OCI-LY3 (cell line): ENCODE results near the gene HPS4.

Source experiments
- H2AFZ ChIP-seq: fragments of 200-600, 300-600 bp; shearing (Covaris generic); 2 replicates; pipeline ENCODE4 v1.6.0; 2014; ENCODE audit warnings: antibody characterized with exemption, low read depth, low read length
- H3K27ac ChIP-seq: fragments of 200-600, 300-600 bp; sonication (generic); 2 replicates; pipeline ENCODE4 v1.5.1; 2014; ENCODE audit warnings: mild to moderate bottlenecking, low read length, moderate library complexity, mixed read lengths
- H3K27me3 ChIP-seq: fragments of 200-600, 300-600 bp; sonication (generic); 2 replicates; pipeline ENCODE4 v1.6.1; 2014; ENCODE audit warnings: low read depth, low read length, mixed read lengths
- H3K36me3 ChIP-seq: fragments of 200-600, 300-600 bp; sonication (generic); replicated peaks from 2 replicates; pipeline ENCODE3; 2014; ENCODE audit warnings: low read depth, low read length, mixed read lengths
- H3K4me1 ChIP-seq: fragments of 300-600, 200-600 bp; sonication (generic); 2 replicates; pipeline ENCODE4 v1.6.1; 2014; ENCODE audit warnings: low read length, mixed read lengths
- H3K4me2 ChIP-seq: fragments of 200-600, 300-600 bp; sonication (generic); 2 replicates; pipeline ENCODE4 v1.6.1; 2014; ENCODE audit warnings: low read length, mixed read lengths
- H3K4me3 ChIP-seq: fragments of 300-600, 200-600 bp; sonication (generic); 2 replicates; pipeline ENCODE4 v1.5.1; 2014; ENCODE audit warnings: antibody characterized with exemption, mild to moderate bottlenecking, low read length, moderate library complexity
- H3K79me2 ChIP-seq: fragments of 300-600, 200-600 bp; shearing (Covaris generic); 2 replicates; pipeline ENCODE4 v1.6.1; 2014; ENCODE audit warnings: mild to moderate bottlenecking, low read length, mixed read lengths
- H3K9ac ChIP-seq: fragments of 300-600, 200-600 bp; shearing (Covaris generic); 2 replicates; pipeline ENCODE4 v1.6.0; 2014; ENCODE audit warnings: mild to moderate bottlenecking, low read length, moderate library complexity
- H3K9me3 ChIP-seq: fragments of 200-600, 300-600 bp; shearing (Covaris generic); 2 replicates; pipeline ENCODE4 v1.6.1; 2014; ENCODE audit warnings: low read length, mixed read lengths; ENCODE audit not compliant: insufficient read depth
- H4K20me1 ChIP-seq: fragments of 200-600, 300-600 bp; sonication (generic); 2 replicates; pipeline ENCODE4 v1.6.1; 2016; ENCODE audit warnings: low read length, mixed read lengths; ENCODE audit not compliant: insufficient read depth
- EZH2phosphoT487 ChIP-seq: fragments of 200-600 bp; shearing (Covaris generic); IDR thresholded peaks from 2 replicates; pipeline ENCODE4 v1.6.1; 2018; ENCODE audit warnings: antibody characterized with exemption, mixed run types, low read depth
- TF ChIP-seq, protein P1 (sequence below): fragments of 200-600, 300-600 bp; sonication (generic); IDR thresholded peaks from 2 replicates; pipeline ENCODE4 v1.5.1; 2014; ENCODE audit warnings: antibody characterized with exemption, low read length, low read depth

Gene HPS4

DNA sequence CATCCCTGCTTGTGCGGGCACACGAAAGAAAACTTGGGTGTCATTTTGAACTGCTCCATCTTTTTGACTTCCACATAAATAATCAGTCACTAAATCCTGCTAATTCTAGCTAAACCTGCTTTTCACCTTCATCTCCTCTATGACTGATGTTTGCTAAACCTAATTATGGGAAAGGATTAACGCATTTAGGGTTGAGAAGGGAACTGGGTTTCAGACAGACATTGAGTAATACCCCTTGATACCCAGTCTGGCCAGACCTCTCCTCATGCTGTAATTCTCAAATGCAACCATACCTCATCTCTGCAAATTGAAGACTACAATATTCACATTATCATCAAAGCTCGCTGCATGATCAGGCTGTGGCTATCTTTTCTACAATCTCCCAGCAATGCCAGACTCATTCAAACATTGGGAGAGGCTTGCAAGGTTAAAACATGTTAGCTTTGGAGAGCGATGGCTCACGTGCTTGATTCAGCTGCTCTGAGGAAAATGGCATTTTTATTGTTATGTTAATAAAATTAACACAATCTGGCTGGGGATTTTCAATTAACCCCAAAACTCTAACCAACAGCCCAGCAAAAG, 2.4 kb downstream of the HPS4 start:
- Histone ChIP-seq H3K27me3 (no peaks in the 10 kb centered on the region), H3K4me3 (peak overlapping the region; percentile 87), H3K36me3 (peaks cover 28% of the 10 kb centered on the region), H3K27ac (peak overlapping the region; percentile 65), H3K4me1 (peaks cover 53% of the 10 kb centered on the region), H3K9me3 (no peaks in the 10 kb centered on the region), H3K9ac (peak overlapping the region; percentile 13; the same call in 1 of the 2 replicates), H4K20me1 (0 out of 2 replicates have a peak, but pooled peaks cover 4% of the 10 kb centered on the region), H3K4me2 (peak overlapping the region; percentile 92), H3K79me2 (peaks cover 64% of the 10 kb centered on the region), H2AFZ (no peak overlapping the region)
- TF ChIP-seq, protein P1, sequence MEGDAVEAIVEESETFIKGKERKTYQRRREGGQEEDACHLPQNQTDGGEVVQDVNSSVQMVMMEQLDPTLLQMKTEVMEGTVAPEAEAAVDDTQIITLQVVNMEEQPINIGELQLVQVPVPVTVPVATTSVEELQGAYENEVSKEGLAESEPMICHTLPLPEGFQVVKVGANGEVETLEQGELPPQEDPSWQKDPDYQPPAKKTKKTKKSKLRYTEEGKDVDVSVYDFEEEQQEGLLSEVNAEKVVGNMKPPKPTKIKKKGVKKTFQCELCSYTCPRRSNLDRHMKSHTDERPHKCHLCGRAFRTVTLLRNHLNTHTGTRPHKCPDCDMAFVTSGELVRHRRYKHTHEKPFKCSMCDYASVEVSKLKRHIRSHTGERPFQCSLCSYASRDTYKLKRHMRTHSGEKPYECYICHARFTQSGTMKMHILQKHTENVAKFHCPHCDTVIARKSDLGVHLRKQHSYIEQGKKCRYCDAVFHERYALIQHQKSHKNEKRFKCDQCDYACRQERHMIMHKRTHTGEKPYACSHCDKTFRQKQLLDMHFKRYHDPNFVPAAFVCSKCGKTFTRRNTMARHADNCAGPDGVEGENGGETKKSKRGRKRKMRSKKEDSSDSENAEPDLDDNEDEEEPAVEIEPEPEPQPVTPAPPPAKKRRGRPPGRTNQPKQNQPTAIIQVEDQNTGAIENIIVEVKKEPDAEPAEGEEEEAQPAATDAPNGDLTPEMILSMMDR, result no peak
- TF ChIP-seq EZH2phosphoT487, result no peak

DNA sequence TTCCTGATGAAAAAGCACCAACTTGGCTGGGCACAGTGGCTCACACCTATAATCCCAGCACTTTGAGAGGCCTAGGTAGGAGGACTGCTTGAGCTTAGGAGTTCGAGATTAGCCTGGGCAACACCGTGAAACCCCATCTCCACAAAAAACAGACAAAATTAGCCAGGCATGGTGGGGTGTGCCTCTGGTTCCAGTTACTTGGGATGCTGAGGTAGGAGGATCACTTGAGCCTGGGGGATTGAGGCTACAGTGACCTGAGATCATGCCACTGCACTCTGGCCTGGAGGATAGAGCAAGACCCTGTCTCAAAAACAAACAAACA, 3.0 kb downstream of the HPS4 start:
- TF ChIP-seq, protein P1, result no peak
- no peak for TF ChIP-seq EZH2phosphoT487

DNA sequence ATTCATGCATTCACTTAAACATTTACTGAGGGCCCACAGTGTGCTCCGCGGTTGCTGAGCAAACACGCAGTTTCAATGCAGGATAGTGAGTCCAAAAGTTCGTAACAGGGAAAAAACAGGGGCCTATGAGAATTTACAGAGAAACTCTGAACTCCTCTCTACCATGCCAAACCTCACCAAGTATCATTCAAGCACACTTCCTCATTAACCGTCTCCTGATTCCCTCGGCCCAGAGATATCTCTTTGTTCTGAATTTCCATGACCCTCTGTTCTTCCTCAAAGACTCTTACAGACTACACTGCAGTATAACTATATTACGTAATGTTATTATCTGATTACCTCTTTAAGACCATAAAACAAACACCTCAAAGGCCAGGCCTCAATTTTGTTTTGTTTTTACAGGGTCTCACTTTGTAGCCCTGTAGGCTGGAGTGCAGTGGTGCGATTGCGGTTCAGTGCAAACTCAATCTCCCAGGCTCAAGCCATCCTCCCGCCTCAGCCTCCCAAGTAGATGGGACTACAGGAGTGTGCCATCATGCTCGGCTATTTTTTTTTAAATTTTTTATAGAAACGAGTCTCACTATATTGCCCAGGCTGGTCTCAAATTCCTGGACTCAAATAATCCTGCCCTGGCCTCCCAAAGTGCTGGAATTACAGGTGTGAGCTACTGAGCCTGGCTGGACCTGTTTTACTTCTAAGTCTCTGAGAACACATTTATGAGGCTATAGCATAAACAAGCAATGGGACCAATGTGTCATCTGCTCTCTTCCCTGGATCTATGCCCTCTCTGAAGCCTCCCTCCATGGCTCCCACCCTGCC, 3.6 kb downstream of the HPS4 start:
- Histone ChIP-seq H3K27ac (no peak overlapping the region), H3K36me3 (peaks cover 27% of the 10 kb centered on the region), H3K9ac (peak overlapping the region; percentile 17; the same call in 1 of the 2 replicates), H3K4me2 (peak overlapping the region; percentile 92), H3K79me2 (peaks cover 52% of the 10 kb centered on the region), H3K4me3 (peak overlapping the region; percentile 54), H2AFZ (no peak overlapping the region), H3K9me3 (no peaks in the 10 kb centered on the region), H3K27me3 (no peaks in the 10 kb centered on the region), H4K20me1 (0 out of 2 replicates have a peak, but pooled peaks cover under 1% of the 10 kb centered on the region), H3K4me1 (peaks cover 48% of the 10 kb centered on the region)
- TF ChIP-seq EZH2phosphoT487, result no peak
- TF ChIP-seq, protein P1, result no peak

More for the DNA sequence above, 3.0 kb downstream of the HPS4 start:
- Histone ChIP-seq H3K9ac (no peak overlapping the region), H2AFZ (no peak overlapping the region), H3K9me3 (no peaks in the 10 kb centered on the region), H3K27ac (no peak overlapping the region), H3K4me3 (no peak overlapping the region), H3K27me3 (no peaks in the 10 kb centered on the region), H3K4me2 (peak overlapping the region; percentile 92; the same call in 1 of the 2 replicates), H3K36me3 (peaks cover 26% of the 10 kb centered on the region), H4K20me1 (0 out of 2 replicates have a peak, but pooled peaks cover 4% of the 10 kb centered on the region), H3K79me2 (peaks cover 57% of the 10 kb centered on the region), H3K4me1 (peaks cover 53% of the 10 kb centered on the region)

DNA sequence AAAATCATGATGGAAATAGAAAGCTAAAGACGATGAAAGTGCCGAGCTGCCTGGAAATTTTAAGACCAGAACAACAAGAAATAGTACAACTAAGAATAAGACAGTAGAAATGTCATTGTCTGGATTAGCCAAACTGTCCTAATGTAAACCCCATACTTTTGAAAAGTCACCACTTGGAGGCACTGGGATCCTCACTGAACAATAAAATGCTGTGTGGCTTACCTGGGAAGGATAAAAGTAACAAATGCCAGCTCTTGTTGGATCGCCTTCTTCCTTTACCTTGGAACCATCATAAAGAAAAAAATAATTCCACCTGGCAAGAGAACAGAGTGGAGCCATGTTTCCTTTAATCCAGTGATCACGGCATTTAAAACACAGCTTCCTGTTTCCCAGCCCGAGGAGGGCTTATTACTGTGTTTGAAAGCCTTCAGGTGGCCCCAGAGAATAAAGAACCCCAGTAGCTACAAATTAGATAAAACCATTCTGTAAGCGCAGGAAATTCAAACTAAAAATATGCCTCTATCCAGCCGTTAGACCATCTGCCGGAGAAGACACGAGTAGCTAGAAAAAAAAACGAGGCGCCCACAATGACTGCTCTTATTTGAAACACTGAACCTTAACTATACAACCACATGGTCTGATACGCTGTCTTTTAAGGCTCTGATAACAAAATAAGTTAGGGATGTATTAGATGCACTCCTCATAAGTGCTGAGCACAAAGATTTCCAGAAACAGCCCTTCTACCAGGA, 4.4 kb downstream of the HPS4 start:
- Histone ChIP-seq H3K27me3 (no peaks in the 10 kb centered on the region), H2AFZ (no peak overlapping the region), H3K4me1 (peaks cover 41% of the 10 kb centered on the region), H3K9ac (peak overlapping the region; percentile 17; the same call in 1 of the 2 replicates), H3K4me3 (peak overlapping the region; percentile 54), H3K27ac (no peak overlapping the region), H3K36me3 (peaks cover 35% of the 10 kb centered on the region), H3K4me2 (peak overlapping the region; percentile 92), H4K20me1 (no peaks in the 10 kb centered on the region), H3K79me2 (peaks cover 44% of the 10 kb centered on the region), H3K9me3 (no peaks in the 10 kb centered on the region)
- TF ChIP-seq, protein P1, result no peak; the same call in 1 of the 2 replicates
- TF ChIP-seq EZH2phosphoT487, result no peak
